ENCODE data around the gene AFF3.

DNA sequence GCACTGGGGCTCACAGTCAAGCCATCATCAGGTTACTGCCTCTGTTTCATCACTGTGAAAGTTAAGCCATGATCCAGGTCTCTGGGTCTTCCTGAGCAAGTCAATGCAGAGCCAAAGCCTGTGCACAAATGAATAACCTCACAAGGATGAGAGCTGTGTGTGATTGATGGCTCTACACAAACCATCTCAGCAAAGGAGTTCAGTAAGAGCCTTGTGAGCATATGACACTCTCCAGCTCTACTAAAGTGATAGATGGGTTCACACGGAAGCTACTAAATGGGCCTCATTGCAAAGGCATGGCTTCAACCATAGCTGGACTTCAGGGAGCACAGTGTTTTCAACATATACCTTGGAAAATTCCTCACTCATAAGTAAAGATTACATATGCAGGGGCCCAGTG, 101.5 kb downstream of the AFF3 start:
- TF ChIP-seq CTCF (optimal IDR thresholded peaks at IDR 0.05 in 1 of 3, IDR thresholded peaks at IDR 0.05 in 1 of 3, conservative IDR thresholded peaks at IDR 0.05 in 1 of 3; ENCODE audit: extremely low read depth in 1 of 3, insufficient read depth in 2 of 3, low read length in 3 of 3) (no peak), EZH2 (IDR thresholded peaks at IDR 0.05; ENCODE audit: low read length) (no peak)

Data from keratinocyte (primary cell).